Forelimb muscle (tissue), 1 donor: ENCODE results near the gene MTSS2. TPM values are rescaled to one million over a fixed set of nuclear protein-coding genes. Genes with fewer than 3 reads are reported as not detected.
A peak's percentile ranks its signal among the peaks of the same experiment; 100 is the strongest.

Source experiments
- DNase-seq: peaks from one replicate; pipeline ENCODE4 v3.0.0-alpha.2; 2013; ENCODE audit warnings: low read depth
- polyA plus RNA-seq: library from polyadenylated mRNA; unstranded; fragments of 120-200 nt; gene quantifications from one replicate; pipeline ENCODE4 v1.2.1, GENCODE V29; 2013; ENCODE audit not compliant: insufficient read length

MTSS2 gene, protein sequence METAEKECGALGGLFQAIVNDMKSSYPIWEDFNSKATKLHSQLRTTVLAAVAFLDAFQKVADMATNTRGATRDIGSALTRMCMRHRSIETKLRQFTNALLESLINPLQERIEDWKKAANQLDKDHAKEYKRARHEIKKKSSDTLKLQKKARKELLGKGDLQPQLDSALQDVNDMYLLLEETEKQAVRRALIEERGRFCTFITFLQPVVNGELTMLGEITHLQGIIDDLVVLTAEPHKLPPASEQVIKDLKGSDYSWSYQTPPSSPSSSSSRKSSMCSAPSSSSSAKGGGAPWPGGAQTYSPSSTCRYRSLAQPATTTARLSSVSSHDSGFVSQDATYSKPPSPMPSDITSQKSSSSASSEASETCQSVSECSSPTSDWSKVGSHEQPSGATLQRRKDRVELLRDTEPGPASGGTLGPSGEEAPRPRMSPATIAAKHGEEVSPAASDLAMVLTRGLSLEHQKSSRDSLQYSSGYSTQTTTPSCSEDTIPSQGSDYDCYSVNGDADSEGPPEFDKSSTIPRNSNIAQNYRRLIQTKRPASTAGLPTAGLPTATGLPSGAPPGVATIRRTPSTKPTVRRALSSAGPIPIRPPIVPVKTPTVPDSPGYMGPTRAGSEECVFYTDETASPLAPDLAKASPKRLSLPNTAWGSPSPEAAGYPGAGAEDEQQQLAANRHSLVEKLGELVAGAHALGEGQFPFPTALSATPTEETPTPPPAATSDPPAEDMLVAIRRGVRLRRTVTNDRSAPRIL
- polyA plus RNA-seq: 126 TPM

- DNase-seq: no peak
Observed at GRCh38 chr16:70685938-70686375, at the start of gene MTSS2. Gene MTSS2, minus strand, starts transcription at chr16:70686053. Its CDS starts 262 bp downstream, at chr16:70685791.

DNA sequence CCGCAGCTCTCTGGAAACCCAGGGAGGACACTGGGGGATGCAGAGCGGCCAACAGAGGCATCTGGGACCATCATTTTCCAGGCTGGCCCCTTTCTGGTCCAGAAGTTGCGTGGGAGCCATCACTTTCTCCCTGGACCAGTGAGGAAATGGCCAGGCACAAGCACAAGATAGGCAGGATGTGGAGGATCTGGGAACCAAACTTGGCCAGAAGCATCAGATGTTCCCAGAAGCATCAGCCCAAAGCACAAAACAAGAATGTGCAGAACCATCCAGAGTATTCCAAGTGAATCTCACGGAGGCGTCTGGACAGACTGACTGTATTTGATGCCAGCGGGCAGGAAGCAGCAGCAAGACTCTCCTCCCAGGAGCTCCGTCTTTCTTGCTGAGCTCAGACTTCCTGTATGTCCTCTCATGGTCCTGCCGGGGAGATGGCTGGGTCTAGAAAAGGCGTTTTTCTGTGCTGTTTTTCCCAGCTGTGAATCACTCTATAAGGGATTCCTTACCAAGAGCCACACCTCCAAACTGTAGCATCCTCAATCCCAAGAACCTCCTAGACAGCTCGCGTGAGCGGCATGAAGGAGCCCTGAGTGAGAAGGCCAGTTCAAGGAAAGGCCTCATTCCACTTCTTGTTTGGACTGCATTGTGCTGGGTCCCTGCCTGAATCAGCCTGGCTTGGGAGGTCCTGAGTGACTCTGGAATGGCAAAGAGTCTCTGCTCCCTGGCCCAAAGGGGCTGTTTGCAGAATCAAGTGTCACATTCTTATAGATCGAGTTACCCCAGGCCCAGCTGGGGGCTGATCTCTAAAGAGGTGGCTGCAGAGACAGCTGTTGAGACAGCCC, 49.5 kb upstream of the MTSS2 start:
- DNase-seq: no peak

DNA sequence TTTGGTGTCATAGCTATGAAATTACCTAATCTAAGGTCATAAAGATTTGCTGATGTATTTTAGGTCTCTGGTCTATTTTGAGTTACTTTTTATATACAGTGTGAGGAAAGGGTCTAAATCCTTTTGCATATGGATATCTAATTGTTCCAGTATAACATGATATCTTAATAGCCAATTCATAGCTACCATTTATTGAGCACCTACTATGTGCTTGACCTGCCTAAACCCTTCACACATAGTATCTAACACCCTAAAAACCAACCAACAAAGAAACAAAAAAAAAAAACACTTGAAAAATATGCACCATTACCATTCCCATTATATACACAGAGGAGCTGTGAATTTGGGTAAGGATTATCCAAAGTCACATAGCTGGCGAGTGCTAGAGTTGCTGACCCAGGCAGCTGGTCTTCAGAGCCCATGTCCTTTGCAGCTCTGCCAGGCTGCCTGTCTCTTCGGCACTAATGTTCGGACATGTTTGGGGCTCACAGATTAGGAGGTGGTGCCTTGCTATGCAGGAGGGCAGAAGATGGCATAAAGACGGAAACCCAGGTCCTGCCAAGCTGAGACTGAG, 48.8 kb upstream of the MTSS2 start:
- DNase-seq: no peak

- DNase-seq: no peak
Observed at GRCh38 chr16:70730944-70731343, 45.1 kb upstream of the MTSS2 start.

DNA sequence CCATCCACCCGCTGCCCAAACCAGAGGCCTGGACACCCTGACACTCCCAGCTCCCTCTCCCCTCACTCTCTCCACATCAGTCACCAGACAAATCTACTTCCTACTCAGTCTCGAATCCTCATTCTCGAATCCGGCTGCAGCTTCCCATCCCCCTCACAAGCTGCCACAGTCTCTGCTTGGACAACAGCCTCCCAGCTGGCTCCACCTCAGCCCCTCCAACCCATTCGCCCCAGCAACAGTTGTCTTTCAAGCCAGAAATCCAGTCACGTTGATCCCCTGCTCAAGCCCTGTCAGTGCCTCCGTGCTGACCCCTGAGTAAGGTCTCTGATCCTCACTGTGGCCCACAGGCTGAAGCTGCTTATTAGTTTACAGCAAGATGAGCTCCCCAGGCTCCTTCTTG, 44.2 kb upstream of the MTSS2 start:
- no peak for DNase-seq

DNA sequence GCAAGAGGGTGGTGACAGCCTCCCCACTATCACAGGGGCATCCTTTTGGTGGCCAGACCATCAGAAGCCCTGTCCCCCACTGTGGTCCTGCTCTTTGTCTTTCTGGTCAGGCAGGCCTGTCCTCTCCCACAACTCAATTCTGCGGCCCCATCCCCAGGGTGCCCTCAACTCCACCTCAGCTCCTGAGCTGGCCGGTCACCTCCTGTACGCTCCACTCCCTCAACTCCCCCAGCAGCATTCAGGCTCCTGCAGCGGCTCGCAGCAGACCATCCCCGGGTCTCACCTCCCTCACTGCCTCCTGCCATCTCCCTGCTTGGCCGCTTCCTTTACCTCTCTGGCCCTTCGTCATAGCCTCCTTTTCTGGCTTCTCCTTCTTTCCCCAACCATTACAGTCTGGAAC, 43.4 kb upstream of the MTSS2 start:
- no peak for DNase-seq

GRCh38 chr16:70728150-70728549, 42.3 kb upstream of the MTSS2 start:
- DNase-seq: no peak

GRCh38 chr16:70726892-70727361, 41.1 kb upstream of the MTSS2 start:
- peak; percentile 88 for DNase-seq

- DNase-seq: no peak
Observed at GRCh38 chr16:70725912-70726828, 40.3 kb upstream of the MTSS2 start.

- no peak for DNase-seq
Observed at GRCh38 chr16:70725024-70725911, 39.4 kb upstream of the MTSS2 start.

DNA sequence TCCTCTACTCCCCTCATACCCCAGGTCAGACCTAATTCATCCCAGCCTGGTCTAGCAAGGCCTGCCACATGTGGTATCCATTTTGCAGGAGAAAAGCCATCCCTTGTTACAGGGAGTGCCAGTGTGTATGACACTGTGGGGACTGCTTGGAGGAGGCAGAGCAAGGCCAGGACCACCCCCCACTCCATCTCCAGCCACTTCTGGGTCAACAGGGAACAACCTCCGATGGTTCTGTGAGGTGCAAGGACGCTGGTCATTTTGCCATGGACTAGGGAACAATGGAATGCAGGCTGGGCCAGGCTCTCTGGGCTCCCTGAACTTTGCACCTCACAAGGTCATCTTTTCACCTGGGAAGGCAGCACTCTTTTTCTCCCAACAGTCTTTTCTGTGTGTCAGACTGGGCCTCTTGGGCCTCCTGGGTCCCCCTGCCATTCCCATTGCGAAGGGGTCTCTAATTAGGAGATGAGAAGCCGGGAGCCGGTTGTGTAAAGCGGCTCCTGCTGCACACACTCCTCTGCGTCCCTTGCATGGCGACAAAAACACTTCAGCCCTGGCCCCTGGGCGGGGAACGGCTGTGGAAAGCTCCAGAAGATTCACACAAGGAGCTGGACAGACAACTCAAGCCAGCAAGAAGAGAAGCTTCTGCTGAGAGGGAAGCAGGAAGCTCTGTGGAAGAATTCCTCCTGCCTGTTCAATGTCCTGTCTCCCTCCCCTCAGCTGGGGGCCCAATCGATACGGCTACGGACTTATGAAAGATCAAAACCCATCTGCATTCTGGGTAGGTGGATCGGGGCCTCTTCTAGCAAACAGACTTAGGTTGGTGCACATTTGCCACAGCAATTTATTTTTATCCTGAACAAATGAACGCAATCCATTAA, 38.5 kb upstream of the MTSS2 start:
- no peak for DNase-seq

- no peak for DNase-seq
Observed at GRCh38 chr16:70723740-70724145, 37.9 kb upstream of the MTSS2 start.

- no peak for DNase-seq
Observed at GRCh38 chr16:70721202-70721963, 35.5 kb upstream of the MTSS2 start.

GRCh38 chr16:70720425-70721201, 34.8 kb upstream of the MTSS2 start:
- DNase-seq: no peak

DNA sequence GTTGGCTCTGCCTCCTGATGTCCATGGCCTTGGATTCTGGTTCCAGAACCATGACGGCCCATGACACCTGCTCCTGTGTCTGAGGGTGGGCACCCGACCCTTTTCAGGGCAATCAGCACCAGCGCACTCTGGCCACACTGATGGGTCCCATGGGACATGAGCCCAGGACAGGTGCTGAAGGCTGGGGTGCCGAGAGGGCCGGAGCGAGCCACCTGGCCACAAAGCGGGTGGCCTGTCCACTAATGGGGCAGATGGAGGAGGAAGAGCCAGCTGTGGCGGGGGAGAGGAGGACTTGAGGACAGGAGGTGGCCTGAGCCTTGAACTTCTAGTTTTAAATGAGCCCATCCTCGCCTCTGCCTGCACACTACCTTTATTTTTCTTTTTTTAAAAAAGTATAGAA, 31.2 kb upstream of the MTSS2 start:
- DNase-seq: no peak

- no peak for DNase-seq
Observed at GRCh38 chr16:70715860-70716357, 30.1 kb upstream of the MTSS2 start.
